ENCODE data around the gene SASH1.

DNA sequence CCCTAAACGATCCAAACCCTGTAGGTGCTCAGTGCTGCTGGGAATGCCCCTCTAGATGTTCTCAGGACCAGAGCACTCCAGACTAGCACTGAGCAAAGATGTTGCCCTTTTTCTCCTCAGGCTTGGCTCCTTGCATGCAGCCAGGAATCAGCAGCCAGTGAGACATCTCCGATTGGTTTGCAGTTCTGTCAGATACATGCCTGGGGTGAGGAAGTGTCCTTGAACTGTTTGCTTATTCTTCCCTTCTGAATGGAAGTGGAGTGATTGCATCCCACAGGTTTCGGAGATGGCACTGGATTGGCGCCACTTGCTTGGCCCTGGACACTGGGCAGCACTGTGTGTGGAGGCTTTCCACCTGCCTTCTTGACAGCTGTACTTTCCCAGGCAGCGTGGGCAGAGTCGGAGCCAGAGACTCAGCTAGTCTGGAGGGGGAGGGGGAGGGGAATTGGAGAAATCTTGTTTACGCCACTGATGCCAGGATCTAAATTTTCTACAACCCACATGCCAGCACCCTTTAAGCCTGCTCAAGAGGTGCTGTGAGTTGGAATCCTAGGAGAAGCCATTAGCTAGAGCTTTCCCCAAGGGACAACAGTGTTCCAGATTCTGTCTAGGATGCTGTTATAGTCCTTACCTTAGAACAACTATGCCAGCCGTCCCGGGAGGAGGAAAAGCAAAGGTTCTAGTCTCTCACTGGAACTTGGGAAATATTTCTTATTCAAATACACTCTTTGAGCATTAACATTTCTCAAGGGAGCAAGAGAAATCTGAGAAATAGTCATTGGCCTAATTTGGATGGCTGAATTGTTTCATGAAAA is 49.2 kb upstream of the SASH1 start:
- TF ChIP-seq, protein P1, sequence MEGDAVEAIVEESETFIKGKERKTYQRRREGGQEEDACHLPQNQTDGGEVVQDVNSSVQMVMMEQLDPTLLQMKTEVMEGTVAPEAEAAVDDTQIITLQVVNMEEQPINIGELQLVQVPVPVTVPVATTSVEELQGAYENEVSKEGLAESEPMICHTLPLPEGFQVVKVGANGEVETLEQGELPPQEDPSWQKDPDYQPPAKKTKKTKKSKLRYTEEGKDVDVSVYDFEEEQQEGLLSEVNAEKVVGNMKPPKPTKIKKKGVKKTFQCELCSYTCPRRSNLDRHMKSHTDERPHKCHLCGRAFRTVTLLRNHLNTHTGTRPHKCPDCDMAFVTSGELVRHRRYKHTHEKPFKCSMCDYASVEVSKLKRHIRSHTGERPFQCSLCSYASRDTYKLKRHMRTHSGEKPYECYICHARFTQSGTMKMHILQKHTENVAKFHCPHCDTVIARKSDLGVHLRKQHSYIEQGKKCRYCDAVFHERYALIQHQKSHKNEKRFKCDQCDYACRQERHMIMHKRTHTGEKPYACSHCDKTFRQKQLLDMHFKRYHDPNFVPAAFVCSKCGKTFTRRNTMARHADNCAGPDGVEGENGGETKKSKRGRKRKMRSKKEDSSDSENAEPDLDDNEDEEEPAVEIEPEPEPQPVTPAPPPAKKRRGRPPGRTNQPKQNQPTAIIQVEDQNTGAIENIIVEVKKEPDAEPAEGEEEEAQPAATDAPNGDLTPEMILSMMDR (IDR thresholded peaks at IDR 0.05), result no peak
- TF ChIP-seq POLR2AphosphoS5 (IDR thresholded peaks at IDR 0.05), result no peak
- no peak for TF ChIP-seq POLR2A (IDR thresholded peaks at IDR 0.05)
- no peak for TF ChIP-seq EP300 (IDR thresholded peaks at IDR 0.05)
